Skeletal muscle tissue (tissue), 1 donor: ENCODE measurements around the gene SPACA1. TPM values are rescaled to one million over a fixed set of nuclear protein-coding genes. Genes with fewer than 3 reads are reported as not detected.

Source experiments
- total RNA-seq: library from RNA; depleted of rRNA; stranded (reverse); fragments of >200 nt; gene quantifications from one replicate; pipeline ENCODE4 v1.2.3, GENCODE V29; 2014

Gene SPACA1
- total RNA-seq, 1 donor from 2014 or later, result not detected

Other genes with a start within 250 kb of the SPACA1 start
- 0.52 TPM for gene CNR1, start 118.5 kb downstream of the SPACA1 start, total RNA-seq